Adrenal gland (tissue), 5 donors: ENCODE data around the gene CALML6.

ENCODE experiments used
- CTCF ChIP-seq, 6 experiments: fragments of 450-650 bp in 4 of 6; fragments of 200-600 bp in 2 of 6; sonication (generic) in 1 of 6; IDR thresholded peaks; 1 replicate in 5 of 6; 2 replicates in 1 of 6; pipeline versions ENCODE4 v1.5.1 to v1.8.0; 2016 to 2021; ENCODE audit warnings: antibody characterized with exemption in 6 of 6, mild to moderate bottlenecking in 2 of 6, moderate library complexity in 1 of 6
- POLR2A ChIP-seq, 2 donors: fragments of 450-650 bp; IDR thresholded peaks; one replicate each; pipeline ENCODE4 v1.6.1; 2017; ENCODE audit warnings: antibody characterized with exemption in 2 of 2, mild to moderate bottlenecking in 2 of 2, moderate library complexity in 1 of 2
- donor health status: DM: no; HTN: no; CAD: no.

- no peak for TF ChIP-seq POLR2A (IDR thresholded peaks at IDR 0.05)
- no peak for TF ChIP-seq CTCF (IDR thresholded peaks at IDR 0.05)
Observed at GRCh38 chr1:1892079-1892762, 22.8 kb upstream of the CALML6 start.
